Hepatocyte (in vitro differentiated cells): ENCODE data around the gene RAX. TPM values are rescaled to one million over a fixed set of nuclear protein-coding genes. Genes with fewer than 3 reads are reported as not detected.

Source experiments
- DNase-seq: peaks from one replicate; pipeline ENCODE4 v3.0.0-alpha.2; 2016; ENCODE audit warnings: low spot score
- H2AFZ ChIP-seq: fragments of 200-600 bp; sonication (generic); 2 replicates; pipeline ENCODE4 v1.6.0; 2016; ENCODE audit warnings: antibody characterized with exemption, mild to moderate bottlenecking
- H3K27ac ChIP-seq: fragments of 200-600 bp; sonication (generic); 2 replicates; pipeline ENCODE4 v1.5.1; 2016; ENCODE audit warnings: mild to moderate bottlenecking
- H3K27me3 ChIP-seq: fragments of 200-600 bp; sonication (generic); 2 replicates; pipeline ENCODE4 v1.6.1; 2016
- H3K36me3 ChIP-seq: fragments of 200-600 bp; sonication (generic); replicated peaks from 2 replicates; pipeline ENCODE4 v1.5.1; 2016; ENCODE audit warnings: low read depth; ENCODE audit not compliant: insufficient read depth
- H3K4me1 ChIP-seq: fragments of 200-600 bp; sonication (generic); 2 replicates; pipeline ENCODE4 v1.5.1; 2016; ENCODE audit warnings: mild to moderate bottlenecking, moderate library complexity; ENCODE audit not compliant: insufficient read depth
- H3K4me2 ChIP-seq: fragments of 200-600 bp; sonication (generic); 2 replicates; pipeline ENCODE4 v1.6.0; 2016
- H3K4me3 ChIP-seq: fragments of 200-600 bp; sonication (generic); 2 replicates; pipeline ENCODE4 v1.5.1; 2016; ENCODE audit warnings: mild to moderate bottlenecking
- H3K79me2 ChIP-seq: fragments of 200-600 bp; sonication (generic); 2 replicates; pipeline ENCODE4 v1.6.0; 2017; ENCODE audit warnings: mild to moderate bottlenecking
- H3K9me2 ChIP-seq: fragments of 200-600 bp; sonication (generic); replicated peaks from 2 replicates; pipeline ENCODE4 v1.6.0; 2017; ENCODE audit warnings: mild to moderate bottlenecking; ENCODE audit not compliant: insufficient read depth
- H3K9me3 ChIP-seq: fragments of 200-600 bp; sonication (generic); 2 replicates; pipeline ENCODE4 v1.5.1; 2016; ENCODE audit warnings: low read depth, mild to moderate bottlenecking
- H4K20me1 ChIP-seq: fragments of 200-600 bp; sonication (generic); 2 replicates; pipeline ENCODE4 v1.6.0; 2016; ENCODE audit warnings: mild to moderate bottlenecking; ENCODE audit not compliant: insufficient read depth, poor library complexity, severe bottlenecking
- CTCF ChIP-seq: fragments of 200-600 bp; sonication (generic); IDR thresholded peaks from 2 replicates; pipeline ENCODE4 v1.5.1; 2016; ENCODE audit warnings: antibody characterized with exemption, mild to moderate bottlenecking; ENCODE audit not compliant: poor library complexity
- EZH2 ChIP-seq: fragments of 200-600 bp; sonication (generic); IDR thresholded peaks from 2 replicates; pipeline ENCODE4 v1.6.1; 2016; ENCODE audit warnings: antibody characterized with exemption, mild to moderate bottlenecking, borderline replicate concordance
- EZH2phosphoT487 ChIP-seq: fragments of 200-600 bp; sonication (generic); IDR thresholded peaks from one replicate; pipeline ENCODE4 v1.6.1; 2018; ENCODE audit warnings: antibody characterized with exemption, mild to moderate bottlenecking, low read depth, moderate library complexity; ENCODE audit not compliant: unreplicated experiment, severe bottlenecking
- WGBS: methylation state at CpG from one replicate; pipeline ENCODE4 v1.1.6; 2016; ENCODE audit warnings: low lambda C conversion rate; ENCODE audit errors: missing lambda C conversion rate; 5-methylcytosine and 5-hydroxymethylcytosine counted together
- polyA plus RNA-seq: library from polyadenylated mRNA; unstranded; fragments of >200 nt; fragmentation: Nextera tagmentation; extraction: Ambion mirVana; gene quantifications from 2 replicates; pipeline ENCODE4 v1.2.1, GENCODE V29; 2016
- total RNA-seq: library from RNA; depleted of rRNA; stranded (reverse); fragments of >200 nt; gene quantifications from 2 replicates; pipeline ENCODE4 v1.2.3, GENCODE V29; 2014

Gene RAX
- total and polyA plus RNA-seq, 2 experiments from 2014 or later: not detected

DNA sequence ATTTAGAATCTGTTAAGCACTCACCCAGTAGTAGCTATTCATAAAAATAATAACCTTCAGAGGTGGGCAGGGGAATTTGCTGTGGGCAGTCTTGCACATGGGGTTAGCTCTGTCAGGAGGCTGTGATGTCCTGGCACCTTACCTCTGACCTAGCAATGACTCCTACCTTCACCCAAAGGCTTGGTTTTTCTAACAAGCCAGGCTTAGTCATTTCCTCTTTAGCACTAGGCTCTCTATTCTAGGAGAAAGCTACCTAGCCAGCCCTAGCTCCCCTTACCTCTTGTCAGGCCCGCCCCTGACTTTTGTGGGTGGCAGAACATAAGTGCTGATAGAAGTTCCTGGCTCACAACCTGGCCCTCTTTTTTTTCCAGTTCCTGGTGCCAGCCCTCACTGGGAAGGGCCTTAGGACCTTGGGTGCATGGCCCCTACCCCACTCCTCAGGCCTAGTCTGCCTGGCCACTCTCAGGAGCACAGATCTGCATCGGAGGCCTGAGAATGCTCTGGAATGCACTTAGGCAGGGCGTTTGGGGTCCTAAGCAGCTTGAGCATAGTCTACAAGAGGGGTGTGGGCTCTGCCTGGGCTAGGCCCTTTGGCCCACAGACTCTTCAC, 27.5 kb upstream of the RAX start:
- Histone ChIP-seq H3K9me3 (no peaks in the 10 kb centered on the region), H3K4me1 (no peaks in the 10 kb centered on the region), H3K36me3 (no peaks in the 10 kb centered on the region), H3K79me2 (no peaks in the 10 kb centered on the region), H3K4me2 (no peak overlapping the region), H3K27ac (no peak overlapping the region), H3K27me3 (peaks cover 43% of the 10 kb centered on the region), H3K9me2 (no peaks in the 10 kb centered on the region), H4K20me1 (no peaks in the 10 kb centered on the region), H2AFZ (no peak overlapping the region), H3K4me3 (no peak overlapping the region)
- no peak for DNase-seq
- TF ChIP-seq EZH2: no peak
- TF ChIP-seq CTCF: no peak
- TF ChIP-seq EZH2phosphoT487: no peak
- WGBS: 88% methylated on average over 3 of the region's 3 CpGs

DNA sequence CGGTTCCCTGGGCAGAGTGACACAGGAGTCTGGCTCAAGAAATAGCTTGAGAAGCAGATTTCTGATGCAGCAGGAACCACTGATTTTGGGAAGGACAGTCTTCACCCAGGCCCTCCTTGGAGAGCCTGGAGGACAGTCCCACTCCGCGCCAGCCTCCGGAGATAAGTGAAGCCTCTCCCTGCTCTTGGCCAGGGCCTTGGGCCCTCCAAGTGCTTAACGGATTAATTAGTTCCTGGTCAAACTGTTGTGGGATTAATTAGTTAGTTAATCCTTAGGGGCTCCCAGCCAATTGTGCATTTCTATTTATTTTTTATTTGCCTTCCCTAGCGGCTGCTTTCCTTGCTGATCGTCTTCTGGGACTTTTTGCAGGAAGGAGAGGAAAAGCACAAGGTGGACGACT, 25.6 kb upstream of the RAX start:
- H2AFZ ChIP-seq: no peak overlapping the region
- no peaks in the 10 kb centered on the region for H3K9me3 ChIP-seq
- H3K27me3 ChIP-seq: peaks cover 43% of the 10 kb centered on the region
- no peaks in the 10 kb centered on the region for H4K20me1 ChIP-seq
- H3K4me1 ChIP-seq: no peaks in the 10 kb centered on the region
- DNase-seq: no peak
- no peak for TF ChIP-seq CTCF
- TF ChIP-seq EZH2: no peak
- TF ChIP-seq EZH2phosphoT487: no peak
- H3K79me2 ChIP-seq: no peaks in the 10 kb centered on the region
- no peaks in the 10 kb centered on the region for H3K9me2 ChIP-seq
- H3K4me3 ChIP-seq: no peak overlapping the region
- no peak overlapping the region for H3K4me2 ChIP-seq
- WGBS: 85% methylated on average over 8 of the region's 8 CpGs
- H3K36me3 ChIP-seq: no peaks in the 10 kb centered on the region
- no peak overlapping the region for H3K27ac ChIP-seq

DNA sequence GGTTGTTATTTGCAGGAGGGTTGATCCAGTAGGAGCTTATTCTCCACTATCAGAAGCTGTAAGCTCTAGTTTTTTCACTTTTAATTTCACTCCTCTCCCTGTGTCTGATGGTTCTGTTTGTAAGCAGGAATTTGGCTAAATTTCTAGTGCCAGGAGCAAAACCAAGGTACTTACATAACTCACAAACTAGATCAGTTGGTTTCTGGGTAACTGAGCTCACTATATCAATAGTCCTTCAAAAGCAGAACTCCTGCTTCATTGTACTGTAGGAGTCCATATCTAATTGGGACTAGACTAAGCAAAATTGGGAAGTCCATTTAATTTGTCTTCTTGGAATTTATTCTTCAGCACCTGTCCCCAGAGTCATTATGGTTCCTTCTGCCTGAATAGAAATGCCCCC, 20.1 kb upstream of the RAX start:
- Histone ChIP-seq H3K27ac (no peak overlapping the region), H3K36me3 (no peaks in the 10 kb centered on the region), H3K4me3 (no peak overlapping the region), H3K4me2 (no peak overlapping the region), H3K9me2 (no peaks in the 10 kb centered on the region), H2AFZ (no peak overlapping the region), H3K4me1 (no peaks in the 10 kb centered on the region), H4K20me1 (no peaks in the 10 kb centered on the region), H3K27me3 (peaks cover 36% of the 10 kb centered on the region), H3K79me2 (no peaks in the 10 kb centered on the region), H3K9me3 (no peaks in the 10 kb centered on the region)
- TF ChIP-seq EZH2phosphoT487 (no peak), EZH2 (no peak)
- DNase-seq: no peak

DNA sequence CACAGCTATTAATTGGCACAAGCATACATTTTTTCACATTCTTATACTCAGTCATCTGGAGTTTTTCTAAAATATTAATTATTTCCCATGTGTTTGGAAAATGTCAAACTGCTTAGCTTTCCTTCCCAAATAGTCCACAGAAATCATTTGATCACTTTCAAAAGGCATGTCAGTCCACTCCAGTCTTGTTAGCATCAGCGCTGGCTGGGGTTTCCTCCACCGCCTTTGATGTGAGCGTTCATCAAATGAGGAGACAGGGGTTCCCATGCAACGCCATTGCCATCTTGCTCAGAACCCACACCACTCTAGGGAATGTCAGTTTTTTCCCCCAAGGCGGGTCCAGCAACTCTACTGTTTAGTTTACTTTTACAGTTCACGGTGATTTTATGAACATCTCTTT, 13.1 kb upstream of the RAX start:
- H3K9me3 ChIP-seq: no peaks in the 10 kb centered on the region
- H2AFZ ChIP-seq: no peak overlapping the region
- H3K79me2 ChIP-seq: no peaks in the 10 kb centered on the region
- peaks cover 62% of the 10 kb centered on the region for H3K27me3 ChIP-seq
- TF ChIP-seq EZH2phosphoT487 (no peak), CTCF (no peak), EZH2 (no peak)
- no peaks in the 10 kb centered on the region for H3K4me1 ChIP-seq
- H3K4me3 ChIP-seq: no peak overlapping the region
- DNase-seq: no peak
- H4K20me1 ChIP-seq: no peaks in the 10 kb centered on the region
- H3K27ac ChIP-seq: no peak overlapping the region
- 57% methylated on average over 6 of the region's 6 CpGs for WGBS
- H3K4me2 ChIP-seq: no peak overlapping the region
- no peaks in the 10 kb centered on the region for H3K9me2 ChIP-seq
- no peaks in the 10 kb centered on the region for H3K36me3 ChIP-seq
